Measurements from ENCODE around the gene S100A12. TPM values are rescaled to one million over a fixed set of nuclear protein-coding genes. Genes with fewer than 3 reads are reported as not detected.
A peak's percentile ranks its signal among the peaks of the same experiment; 100 is the strongest.

S100A12 gene
- total RNA-seq, 1 experiment from 2014 or later = not detected

GRCh38 chr1:153397051-153397923 lies 21.9 kb upstream of the S100A12 start:
- DNase-seq (ENCODE audit: low read depth) = no peak

- DNase-seq (ENCODE audit: low read depth) = no peak
Measured at GRCh38 chr1:153396461-153396860, 21.0 kb upstream of the S100A12 start.

- no peak for DNase-seq (ENCODE audit: low read depth)
Measured at GRCh38 chr1:153395776-153396175, 20.4 kb upstream of the S100A12 start.

GRCh38 chr1:153395136-153395685 lies 19.8 kb upstream of the S100A12 start:
- DNase-seq (ENCODE audit: low read depth) = peak; percentile 33

GRCh38 chr1:153394391-153394790 lies 19.0 kb upstream of the S100A12 start:
- DNase-seq (ENCODE audit: low read depth) = no peak

- DNase-seq (ENCODE audit: low read depth) = no peak
Measured at GRCh38 chr1:153393926-153394325, 18.5 kb upstream of the S100A12 start.

- no peak for DNase-seq (ENCODE audit: low read depth)
Measured at GRCh38 chr1:153392822-153393221, 17.4 kb upstream of the S100A12 start.

GRCh38 chr1:153392258-153392657 lies 16.8 kb upstream of the S100A12 start:
- peak; percentile 9 for DNase-seq (ENCODE audit: low read depth)

GRCh38 chr1:153390938-153391710 lies 15.7 kb upstream of the S100A12 start, which contains the start of gene S100A8:
TSS of gene S100A8 (minus strand) at chr1:153391073. CDS start at chr1:153390535, 538 bp downstream.
- peak; percentile 51 for DNase-seq (ENCODE audit: low read depth)

- DNase-seq (ENCODE audit: low read depth) = no peak
Measured at GRCh38 chr1:153389973-153390879, 14.8 kb upstream of the S100A12 start.

GRCh38 chr1:153389401-153389800 lies 14.0 kb upstream of the S100A12 start:
- no peak for DNase-seq (ENCODE audit: low read depth)

GRCh38 chr1:153387785-153388184 lies 12.4 kb upstream of the S100A12 start:
- DNase-seq (ENCODE audit: low read depth) = no peak

- no peak for DNase-seq (ENCODE audit: low read depth)
Measured at GRCh38 chr1:153387001-153387400, 11.6 kb upstream of the S100A12 start.

- peak; percentile 75 for DNase-seq (ENCODE audit: low read depth)
Measured at GRCh38 chr1:153386500-153386901, 11.1 kb upstream of the S100A12 start.

- DNase-seq (ENCODE audit: low read depth) = no peak
Measured at GRCh38 chr1:153384958-153385580, 9.6 kb upstream of the S100A12 start.

- DNase-seq (ENCODE audit: low read depth) = no peak
Measured at GRCh38 chr1:153380711-153381110, 5.3 kb upstream of the S100A12 start.

- no peak for DNase-seq (ENCODE audit: low read depth)
Measured at GRCh38 chr1:153379591-153379990, 4.2 kb upstream of the S100A12 start.

- DNase-seq (ENCODE audit: low read depth) = no peak
Measured at GRCh38 chr1:153374071-153374470, 1.4 kb downstream of the S100A12 start.

- no peak for DNase-seq (ENCODE audit: low read depth)
Measured at GRCh38 chr1:153372571-153372970, 2.9 kb downstream of the S100A12 start.

- DNase-seq (ENCODE audit: low read depth) = no peak
Measured at GRCh38 chr1:153371231-153371630, 4.2 kb downstream of the S100A12 start.

- no peak for DNase-seq (ENCODE audit: low read depth)
Measured at GRCh38 chr1:153370146-153370545, 5.3 kb downstream of the S100A12 start.
